Stimulated activated CD8-positive, alpha-beta memory T cell treated with anti-CD3 and anti-CD28 coated beads, Interleukin-7, amount 100 ng/mL, for 1 hour (primary cell): ENCODE measurements around the gene GAS2L2.

ENCODE experiments used
- DNase-seq, 2 donors: peaks; one replicate each; pipeline ENCODE4 v3.0.0-alpha.2; 2020; ENCODE audit warnings: low read depth in 2 of 2

GAS2L2 gene

DNA sequence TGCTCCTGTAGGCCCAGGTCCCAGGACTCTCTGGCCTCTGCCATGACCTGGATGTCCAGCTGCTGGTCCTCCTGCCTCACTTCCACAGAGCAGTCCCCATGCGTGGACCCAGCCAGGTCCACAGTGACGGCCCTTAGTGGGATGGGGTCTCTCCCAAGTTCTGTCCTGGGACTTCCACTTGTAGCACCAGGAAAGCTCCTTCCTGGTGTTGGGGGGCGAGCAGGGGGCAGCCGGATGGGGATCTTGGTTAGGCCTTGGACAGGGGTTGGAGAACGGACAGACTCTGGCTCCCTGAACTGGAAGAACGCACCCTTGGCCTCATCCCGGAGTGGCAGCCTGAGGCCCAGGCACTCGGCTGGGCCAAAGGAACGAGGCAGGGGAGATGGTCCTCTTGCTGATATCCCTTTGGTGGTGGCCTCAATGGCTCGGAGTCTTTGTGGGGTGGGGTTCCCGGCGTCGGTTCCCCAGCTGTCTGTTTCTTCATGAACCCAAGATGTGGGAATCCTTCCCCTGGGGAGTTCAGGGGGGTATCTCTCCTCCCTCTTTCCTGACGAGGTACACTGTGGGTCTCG, 7.2 kb downstream of the GAS2L2 start:
- no peak for DNase-seq

- DNase-seq = no peak
These were observed 7.8 kb downstream of the GAS2L2 start for GRCh38 chr17:35745246-35745645.

GRCh38 chr17:35744830-35745229, 8.2 kb downstream of the GAS2L2 start:
- DNase-seq = no peak

- no peak for DNase-seq
These were observed 9.3 kb downstream of the GAS2L2 start for GRCh38 chr17:35743626-35744328.

GRCh38 chr17:35742896-35743477, 10.1 kb downstream of the GAS2L2 start:
- DNase-seq = no peak

GRCh38 chr17:35742496-35742895, 10.5 kb downstream of the GAS2L2 start:
- DNase-seq = no peak

GRCh38 chr17:35740997-35741931, 11.8 kb downstream of the GAS2L2 start:
- DNase-seq = no peak

DNA sequence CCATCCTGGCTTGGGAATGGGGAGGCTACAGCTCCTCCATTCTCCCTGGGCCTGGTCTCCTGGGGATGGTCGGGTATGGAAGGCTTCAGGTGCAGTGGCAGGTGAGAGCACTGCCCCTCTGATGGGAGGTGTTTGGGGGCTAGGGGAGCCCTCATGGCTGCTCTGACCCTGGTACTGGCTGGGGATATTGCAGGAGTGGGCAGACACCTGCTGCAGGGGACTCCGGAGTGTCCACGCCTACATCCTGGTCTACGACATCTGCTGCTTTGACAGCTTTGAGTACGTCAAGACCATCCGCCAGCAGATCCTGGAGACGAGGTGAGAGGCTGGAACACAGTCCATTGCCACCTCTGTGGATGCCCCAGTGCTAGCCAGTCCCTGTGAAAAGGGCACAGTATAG, 12.8 kb downstream of the GAS2L2 start:
- DNase-seq = no peak

- no peak for DNase-seq
These were observed 14.4 kb downstream of the GAS2L2 start for GRCh38 chr17:35738519-35739133.

DNA sequence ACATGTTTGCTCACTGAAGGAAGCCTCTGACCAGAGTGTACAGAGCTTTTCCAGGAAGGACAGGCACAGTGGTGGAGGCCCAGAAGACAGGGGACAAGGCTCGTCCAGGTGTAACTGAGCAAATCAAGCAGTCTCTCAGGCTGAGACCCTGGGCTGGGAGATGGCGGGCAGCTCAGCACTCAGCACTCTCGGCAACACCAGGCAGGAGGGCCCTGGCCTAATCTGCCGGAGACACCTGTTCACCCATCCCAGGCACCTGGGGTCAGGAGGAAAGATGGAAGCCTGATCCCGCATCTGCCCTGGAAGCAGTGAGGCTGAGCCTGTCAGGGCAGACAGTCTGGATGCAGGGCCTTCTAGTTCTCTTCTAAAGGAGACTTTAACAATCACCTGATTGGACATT, 16.8 kb downstream of the GAS2L2 start:
- DNase-seq = no peak

- DNase-seq = no peak
These were observed 17.8 kb downstream of the GAS2L2 start for GRCh38 chr17:35735036-35735805.

DNA sequence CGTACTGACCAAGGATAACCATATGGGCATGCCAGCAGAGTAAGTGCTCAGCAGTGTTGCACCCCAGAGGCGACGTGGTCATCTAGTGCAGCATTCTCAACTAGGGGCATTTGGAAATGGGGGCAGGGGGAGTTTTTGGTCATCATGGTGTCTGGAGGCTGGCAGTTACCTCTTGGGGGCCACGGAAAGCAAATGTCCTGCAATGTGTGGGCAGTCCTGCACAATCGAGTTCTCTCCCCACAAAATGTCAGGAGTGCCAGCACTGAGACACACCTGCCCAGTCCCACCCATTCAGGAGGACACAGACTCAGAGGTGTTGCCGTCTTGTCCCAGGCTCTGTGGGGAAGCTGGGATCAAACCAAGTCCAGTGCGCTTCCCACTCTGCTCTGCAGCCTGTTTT, 18.6 kb downstream of the GAS2L2 start:
- DNase-seq = no peak

GRCh38 chr17:35733366-35733765, 19.7 kb downstream of the GAS2L2 start:
- no peak for DNase-seq

DNA sequence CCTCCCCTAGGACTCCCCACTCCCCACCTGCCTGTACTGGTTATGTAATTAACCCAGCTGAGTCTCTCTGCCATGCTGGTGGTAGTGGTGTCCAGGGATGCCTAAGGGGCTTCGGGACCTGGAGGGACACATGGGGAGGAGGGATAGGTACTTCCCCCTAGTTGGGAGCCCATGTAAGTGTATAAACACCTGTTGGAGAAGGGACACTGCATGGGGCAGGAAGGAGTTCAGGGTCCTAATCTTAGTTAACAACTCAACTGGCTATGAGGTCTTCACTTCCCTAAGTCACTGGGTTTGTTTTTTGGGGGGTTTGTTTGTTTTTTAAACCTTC, 20.3 kb downstream of the GAS2L2 start:
- no peak for DNase-seq

DNA sequence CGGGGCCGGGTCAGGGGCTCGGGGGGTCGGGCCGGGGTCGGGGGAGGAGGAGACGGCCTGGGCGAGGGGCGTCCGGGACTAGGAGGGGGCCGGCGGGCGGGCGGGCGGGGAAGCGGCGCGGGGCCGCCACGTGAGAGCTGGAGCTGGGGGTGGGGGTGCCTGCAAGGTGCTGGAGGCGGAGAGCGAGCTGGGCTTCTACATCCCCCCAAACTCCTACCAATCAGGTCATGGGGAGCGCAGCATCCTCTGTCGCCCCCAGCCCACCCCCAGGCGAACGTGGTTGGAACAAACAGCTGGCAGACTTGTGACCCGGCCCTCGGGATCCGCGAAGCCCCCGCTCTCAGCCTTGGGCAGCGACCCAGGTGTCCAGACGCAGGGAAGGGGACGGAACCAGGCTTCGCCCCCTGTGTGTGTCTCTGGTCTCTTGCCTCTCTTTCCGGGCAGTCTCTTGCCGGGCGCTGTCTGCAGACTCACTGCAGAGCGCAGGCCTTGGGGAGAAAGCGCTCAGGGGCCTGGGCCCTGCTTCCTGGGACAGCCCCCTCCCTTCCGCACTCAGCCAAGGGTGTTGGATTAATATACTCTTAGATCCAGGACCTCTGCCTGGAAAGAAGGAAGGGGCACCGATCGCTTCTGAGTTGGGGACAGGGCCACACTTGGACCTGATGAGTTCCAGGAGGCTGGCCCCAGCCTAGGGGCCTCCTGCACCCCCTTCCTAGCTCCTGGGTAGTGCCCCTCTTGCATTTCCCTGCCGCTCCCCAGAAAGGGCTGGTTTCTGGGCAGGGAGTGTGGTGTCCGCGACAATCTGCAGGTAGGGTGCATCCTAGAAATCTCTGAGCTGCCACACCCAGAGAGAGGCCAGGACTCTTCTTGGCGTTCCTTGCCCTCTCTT, 20.9 kb downstream of the GAS2L2 start:
- no peak for DNase-seq

DNA sequence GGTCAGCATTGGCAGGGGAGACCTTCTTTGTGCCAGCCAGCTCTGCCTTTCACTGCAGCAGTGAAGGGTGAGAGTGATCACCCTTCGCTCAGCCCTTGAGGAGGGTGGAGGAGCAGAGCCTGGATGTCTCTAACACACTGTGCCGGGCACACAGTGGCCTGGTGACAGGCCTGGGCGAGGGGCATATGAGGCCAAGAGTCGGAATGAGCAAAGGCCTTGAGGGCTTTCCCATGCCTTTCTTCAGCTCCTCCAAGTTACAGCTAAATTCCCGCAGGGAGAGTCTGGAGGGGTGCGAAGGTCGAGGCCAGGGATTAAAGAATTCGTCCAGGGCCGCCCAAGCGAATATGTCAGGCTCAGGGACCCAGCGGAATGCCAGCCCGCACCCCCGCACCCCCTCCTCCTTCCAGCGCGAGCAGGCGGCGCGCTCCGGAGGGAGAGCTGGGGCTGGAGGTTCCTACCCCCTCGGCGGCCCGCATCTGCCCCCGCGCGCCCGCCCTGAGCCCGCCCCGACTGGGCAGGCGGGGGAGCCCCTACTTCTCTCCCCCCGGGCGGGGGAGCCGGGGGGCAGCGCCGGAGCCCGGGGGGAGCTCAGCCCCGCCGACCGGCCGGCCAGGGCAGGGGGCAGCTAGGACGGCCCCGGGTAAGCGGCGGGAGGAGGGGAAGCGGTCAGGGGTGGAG, 21.7 kb downstream of the GAS2L2 start, which contains the start of gene RASL10B:
Gene RASL10B (plus strand): TSS at position 401 of the 678 bp plus-strand sequence. CDS start 3,546 bp downstream, outside the sequence.
- no peak for DNase-seq

DNA sequence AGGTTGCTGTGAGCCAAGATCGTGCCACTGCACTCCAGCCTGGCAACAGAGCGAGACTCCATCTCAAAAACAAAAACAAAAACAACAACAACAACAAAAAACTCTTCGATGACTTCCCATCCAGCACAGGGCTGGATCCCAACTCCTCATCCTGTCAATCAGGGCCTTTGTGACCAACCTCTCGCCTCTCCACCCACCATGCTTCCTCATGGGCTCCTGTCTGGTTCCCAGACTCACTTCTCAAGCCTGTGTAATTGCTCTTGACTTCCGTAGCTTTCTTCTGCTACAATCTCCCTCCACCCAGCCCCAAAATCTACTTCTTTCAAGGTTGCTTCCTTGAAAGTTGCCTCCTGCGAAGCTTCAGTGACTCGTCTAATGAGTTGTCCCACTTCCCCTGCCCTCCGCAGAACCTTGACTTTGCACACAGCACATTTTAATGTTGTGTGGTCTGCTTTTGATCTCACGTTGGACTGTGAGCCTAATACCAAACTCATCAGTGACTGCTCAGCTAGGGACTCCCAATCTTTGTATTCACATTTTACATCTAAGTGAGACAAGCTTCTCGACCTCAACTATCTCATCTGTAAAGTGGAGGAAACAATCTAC, 22.5 kb downstream of the GAS2L2 start:
- no peak for DNase-seq

DNA sequence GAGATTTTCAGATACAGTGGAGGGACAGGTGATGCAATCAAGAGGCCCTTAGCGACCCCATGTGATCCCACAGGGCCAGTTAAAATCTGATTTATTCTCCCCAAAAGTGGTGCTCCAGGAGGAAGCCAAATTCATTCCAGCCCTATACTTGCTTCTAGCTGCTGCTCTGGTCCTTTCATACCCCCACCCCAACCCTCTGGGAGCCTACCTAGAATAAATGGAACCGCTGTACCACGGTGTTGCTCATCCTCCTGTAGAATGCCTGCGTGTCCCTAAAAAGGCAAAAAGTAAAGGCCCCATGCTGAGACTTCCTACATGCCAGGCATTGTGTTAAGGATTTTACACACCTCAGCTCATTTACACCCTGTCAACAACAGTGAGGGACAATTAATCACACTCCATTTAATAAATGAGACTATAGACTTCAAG, 23.6 kb downstream of the GAS2L2 start:
- DNase-seq = no peak

GRCh38 chr17:35728551-35728950, 24.5 kb downstream of the GAS2L2 start:
- no peak for DNase-seq
